Lung (tissue), 12 donors: Measurements from ENCODE around the gene METTL16. TPM values are rescaled to one million over a fixed set of nuclear protein-coding genes. Genes with fewer than 3 reads are reported as not detected.
A peak's percentile ranks its signal among the peaks of the same experiment; 100 is the strongest.

Experiments used
- ATAC-seq: fragments of 200-7000 bp; cut with Tn5 transposase; one replicate; pipeline ENCODE4 v1.9.1; 2020; ENCODE audit warnings: moderate number of reproducible peaks; ENCODE audit not compliant: insufficient read depth, low FRiP score
- DNase-seq, 3 donors: peaks; one replicate each; pipeline ENCODE4 v3.0.0-alpha.2; 2013 to 2017
- H3K27ac ChIP-seq, 2 donors: one replicate each; pipeline ENCODE4 v1.5.1; 2013; ENCODE audit warnings: mild to moderate bottlenecking in 2 of 2, moderate library complexity in 2 of 2, control low read depth in 1 of 2, inconsistent platforms in 1 of 2, low read depth in 1 of 2, low read length in 1 of 2
- H3K27me3 ChIP-seq, 3 donors: one replicate each; pipeline ENCODE4 v1.5.1; 2013; ENCODE audit warnings: low read length in 2 of 3; ENCODE audit not compliant: control insufficient read depth in 3 of 3, insufficient read depth in 3 of 3
- H3K36me3 ChIP-seq, 4 donors: one replicate each; pipeline ENCODE4 v1.5.1; 2013; ENCODE audit warnings: low read length in 4 of 4, mild to moderate bottlenecking in 1 of 4, moderate library complexity in 1 of 4; ENCODE audit not compliant: control insufficient read depth in 4 of 4, insufficient read depth in 4 of 4
- H3K4me1 ChIP-seq, 5 donors: one replicate each; pipeline ENCODE4 v1.5.1; 2013; ENCODE audit warnings: low read length in 5 of 5, mild to moderate bottlenecking in 2 of 5, moderate library complexity in 1 of 5; ENCODE audit not compliant: control insufficient read depth in 5 of 5, insufficient read depth in 5 of 5
- H3K4me3 ChIP-seq: one replicate; pipeline ENCODE4 v1.5.1; 2013; ENCODE audit warnings: mild to moderate bottlenecking, control low read depth, moderate library complexity
- H3K9ac ChIP-seq, 2 donors: one replicate each; pipeline ENCODE4 v1.5.1; 2013; ENCODE audit warnings: low read length in 2 of 2, control low read depth in 1 of 2; ENCODE audit not compliant: insufficient read depth in 1 of 2
- H3K9me3 ChIP-seq, 4 donors: one replicate each; pipeline ENCODE4 v1.5.1; 2013; ENCODE audit warnings: low read length in 3 of 4, mild to moderate bottlenecking in 1 of 4, moderate library complexity in 1 of 4; ENCODE audit not compliant: control insufficient read depth in 4 of 4, insufficient read depth in 3 of 4
- CTCF ChIP-seq: IDR thresholded peaks from 2 replicates; pipeline ENCODE4 v1.5.1; 2012; ENCODE audit warnings: mild to moderate bottlenecking; ENCODE audit errors: control extremely low read depth, extremely low read depth
- WGBS, 2 donors: extraction: QIAGEN DNeasy Blood & Tissue Kit; methylation state at CpG; one replicate each; pipeline ENCODE4 v1.1.7; 2013; 5-methylcytosine and 5-hydroxymethylcytosine counted together
- polyA plus RNA-seq, 2 donors: library from polyadenylated mRNA; stranded (reverse); fragments of 200-250 nt; gene quantifications; one replicate each; pipeline ENCODE4 v1.2.1, GENCODE V29; 2013
- total RNA-seq, 2 donors: library from RNA; depleted of rRNA in 1 of 2; stranded (reverse); fragments of >200 nt in 1 of 2; gene quantifications; one replicate each; pipeline ENCODE4 v1.2.1, GENCODE V29; 2014 to 2021
- donor health status: control.
- donor health status: control.
- donor health status: Bipolar disorder and iron deficiency.
- donor health status: healthy.
- donor health status: DM: yes; HTN: yes; CAD: no.

The METTL16 gene
- total and polyA plus RNA-seq, 4 donors = 12.1 to 36.1 (median 29.8) TPM

- Histone ChIP-seq H3K27me3 (no peaks in the 10 kb centered on the region), H3K4me1 (peaks cover 5 to 29% (median 12%) of the 10 kb centered on the region in 5 donors), H3K36me3 (peaks cover 0 to 35% (median 11%) of the 10 kb centered on the region in 4 donors), H3K9me3 (no peaks in the 10 kb centered on the region), H3K9ac (peak overlapping the region in 1 of 2 donors; percentile 19), H3K4me3 (no peak overlapping the region), H3K27ac (no peak overlapping the region)
- ATAC-seq = no peak
- WGBS, 2 donors = 91 to 92% methylated on average over 15 of the region's 15 CpGs
- DNase-seq = peak; percentile 67 to 77 (median 70)
- TF ChIP-seq CTCF = no peak
Measured at GRCh38 chr17:2388683-2389055, 123.0 kb downstream of the METTL16 start.

GRCh38 chr17:2388020-2388682, 123.5 kb downstream of the METTL16 start:
- Histone ChIP-seq H3K9me3 (no peaks in the 10 kb centered on the region), H3K9ac (no peak overlapping the region), H3K4me3 (no peak overlapping the region), H3K27ac (no peak overlapping the region), H3K36me3 (peaks cover 0 to 38% (median 11%) of the 10 kb centered on the region in 4 donors), H3K4me1 (peaks cover 5 to 29% (median 12%) of the 10 kb centered on the region in 5 donors), H3K27me3 (no peaks in the 10 kb centered on the region)
- ATAC-seq = no peak
- no peak for DNase-seq
- 91% methylated on average over 21 of the region's 21 CpGs for WGBS, 2 donors
- no peak for TF ChIP-seq CTCF

- ATAC-seq = no peak
- no peak overlapping the region for H3K9ac ChIP-seq
- no peak overlapping the region for H3K4me3 ChIP-seq
- no peak overlapping the region for H3K27ac ChIP-seq
- no peak for DNase-seq
- WGBS, 2 donors = 95% methylated on average over 40 to 41 of the region's 41 CpGs
- no peaks in the 10 kb centered on the region for H3K9me3 ChIP-seq
- no peaks in the 10 kb centered on the region for H3K27me3 ChIP-seq
- peaks cover 0 to 38% (median 11%) of the 10 kb centered on the region in 4 donors for H3K36me3 ChIP-seq
- peaks cover 5 to 29% (median 12%) of the 10 kb centered on the region in 5 donors for H3K4me1 ChIP-seq
- TF ChIP-seq CTCF = no peak
Measured at GRCh38 chr17:2387086-2388019, 124.3 kb downstream of the METTL16 start.
